GM23248 (cell line): ENCODE measurements around the gene TES. TPM values are rescaled to one million over a fixed set of nuclear protein-coding genes. Genes with fewer than 3 reads are reported as not detected.
A peak's percentile ranks its signal among the peaks of the same experiment; 100 is the strongest.

Experiments
- DNase-seq: peaks from one replicate; pipeline ENCODE4 v3.0.0-alpha.2; 2015
- H2AFZ ChIP-seq: fragments of 200-600 bp; sonication (generic); 2 replicates; pipeline ENCODE4 v1.6.1; 2016; ENCODE audit warnings: antibody characterized with exemption
- H3F3A ChIP-seq: fragments of 200-600 bp; sonication (generic); 2 replicates; pipeline ENCODE4 v1.6.1; 2016; ENCODE audit warnings: mild to moderate bottlenecking, antibody characterized with exemption, mixed run types; ENCODE audit not compliant: insufficient read depth
- H3K27ac ChIP-seq: fragments of 200-600 bp; sonication (generic); 2 replicates; pipeline ENCODE4 v1.5.1; 2016; ENCODE audit warnings: mild to moderate bottlenecking
- H3K27me3 ChIP-seq: fragments of 200-600 bp; sonication (generic); replicated peaks from 2 replicates; pipeline ENCODE4 v1.6.1; 2016; ENCODE audit warnings: mild to moderate bottlenecking; ENCODE audit not compliant: insufficient read depth
- H3K36me3 ChIP-seq: fragments of 200-600 bp; sonication (generic); 2 replicates; pipeline ENCODE4 v1.6.1; 2016; ENCODE audit warnings: low read depth, mild to moderate bottlenecking
- H3K4me1 ChIP-seq: fragments of 200-600 bp; sonication (generic); 2 replicates; pipeline ENCODE4 v1.6.1; 2016; ENCODE audit warnings: mild to moderate bottlenecking; ENCODE audit not compliant: insufficient read depth
- H3K4me2 ChIP-seq: fragments of 200-600 bp; sonication (generic); one replicate; pipeline ENCODE4 v1.6.1; 2016; ENCODE audit warnings: mild to moderate bottlenecking; ENCODE audit not compliant: unreplicated experiment
- H3K4me3 ChIP-seq: fragments of 200-600 bp; sonication (generic); 2 replicates; pipeline ENCODE4 v1.5.1; 2016; ENCODE audit warnings: mild to moderate bottlenecking
- H3K79me2 ChIP-seq: fragments of 200-600 bp; sonication (generic); 2 replicates; pipeline ENCODE4 v1.6.1; 2016; ENCODE audit warnings: mild to moderate bottlenecking; ENCODE audit not compliant: insufficient read depth
- H3K9ac ChIP-seq: fragments of 200-600 bp; sonication (generic); 2 replicates; pipeline ENCODE4 v1.6.1; 2016; ENCODE audit warnings: mild to moderate bottlenecking
- H3K9me2 ChIP-seq: fragments of 200-600 bp; sonication (generic); 2 replicates; pipeline ENCODE4 v1.6.1; 2016; ENCODE audit warnings: mixed run types, mild to moderate bottlenecking, moderate library complexity; ENCODE audit not compliant: insufficient read depth
- H3K9me3 ChIP-seq: fragments of 200-600 bp; sonication (generic); one replicate; pipeline ENCODE4 v1.6.1; 2017; ENCODE audit warnings: low read depth
- H4K20me1 ChIP-seq: fragments of 200-600 bp; sonication (generic); 2 replicates; pipeline ENCODE4 v1.6.0; 2016; ENCODE audit not compliant: insufficient read depth
- EZH2 ChIP-seq: fragments of 200-600 bp; sonication (generic); IDR thresholded peaks from 2 replicates; pipeline ENCODE4 v1.6.1; 2018; ENCODE audit warnings: antibody characterized with exemption, mild to moderate bottlenecking; ENCODE audit not compliant: insufficient read depth, poor library complexity, severe bottlenecking
- EZH2phosphoT487 ChIP-seq: fragments of 200-600 bp; sonication (generic); IDR thresholded peaks from 2 replicates; pipeline ENCODE4 v1.6.1; 2018; ENCODE audit warnings: antibody characterized with exemption, moderate library complexity, mild to moderate bottlenecking, low read depth; ENCODE audit not compliant: insufficient read depth
- WGBS, 2 experiments: methylation state at CpG; one replicate each; pipeline ENCODE4 v1.1.6; 2015 to 2017; ENCODE audit warnings: low lambda C conversion rate in 2 of 2, low coverage in 1 of 2; ENCODE audit errors: missing lambda C conversion rate in 2 of 2; 5-methylcytosine and 5-hydroxymethylcytosine counted together
- in situ Hi-C: fragments of 300-500 bp; cut with MboI; formaldehyde crosslinking; loops from 2 replicates; pipeline ENCODE4 v1.15.0; 2020
- polyA plus RNA-seq: library from polyadenylated mRNA; unstranded; fragments of >200 nt; fragmentation: Nextera tagmentation; extraction: Ambion mirVana; gene quantifications from 2 replicates; pipeline ENCODE4 v1.2.1, GENCODE V29; 2016
- total RNA-seq: library from RNA; depleted of rRNA; stranded (reverse); fragments of >200 nt; shearing (Covaris generic); gene quantifications from 2 replicates; pipeline ENCODE4 v1.2.3, GENCODE V29; 2014; rRNA removed

The TES gene, protein sequence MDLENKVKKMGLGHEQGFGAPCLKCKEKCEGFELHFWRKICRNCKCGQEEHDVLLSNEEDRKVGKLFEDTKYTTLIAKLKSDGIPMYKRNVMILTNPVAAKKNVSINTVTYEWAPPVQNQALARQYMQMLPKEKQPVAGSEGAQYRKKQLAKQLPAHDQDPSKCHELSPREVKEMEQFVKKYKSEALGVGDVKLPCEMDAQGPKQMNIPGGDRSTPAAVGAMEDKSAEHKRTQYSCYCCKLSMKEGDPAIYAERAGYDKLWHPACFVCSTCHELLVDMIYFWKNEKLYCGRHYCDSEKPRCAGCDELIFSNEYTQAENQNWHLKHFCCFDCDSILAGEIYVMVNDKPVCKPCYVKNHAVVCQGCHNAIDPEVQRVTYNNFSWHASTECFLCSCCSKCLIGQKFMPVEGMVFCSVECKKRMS
- 32.6 and 41.5 TPM in 2 replicates for total RNA-seq
- polyA plus RNA-seq: 32.5 and 32.9 TPM in 2 replicates

DNA sequence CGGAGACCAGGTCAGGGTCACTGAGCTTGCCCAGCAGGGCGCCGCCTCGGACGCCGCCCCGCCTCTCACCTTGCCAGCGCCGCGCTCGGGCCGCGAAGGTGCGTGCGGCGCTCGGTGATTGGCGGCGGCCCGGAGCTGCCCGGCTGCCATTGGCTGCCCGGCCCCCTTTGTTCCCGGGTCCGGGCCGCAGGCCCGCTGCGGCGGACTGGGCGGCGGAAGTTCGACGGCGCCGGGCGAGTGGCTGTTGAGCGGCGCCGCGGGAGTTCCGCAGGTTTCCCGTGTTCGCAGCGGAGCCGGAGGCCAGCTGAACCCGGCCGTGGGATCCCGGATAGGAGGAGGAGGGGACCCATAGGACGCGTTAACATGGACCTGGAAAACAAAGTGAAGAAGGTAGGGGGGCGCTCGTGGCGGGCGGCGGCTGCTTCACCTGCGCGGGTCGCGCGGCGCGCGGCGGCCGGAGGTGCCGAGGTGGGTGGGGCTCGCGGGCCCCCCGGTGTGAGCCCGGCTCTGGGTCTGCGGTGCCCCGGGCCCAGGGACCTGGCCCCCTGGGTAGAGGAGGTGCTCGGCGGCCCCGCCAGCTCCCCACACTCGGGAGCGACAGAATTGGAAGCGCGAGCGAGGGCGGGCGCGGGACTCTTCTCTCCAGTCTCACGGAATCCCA, at the start of gene TES:
Gene TES, plus strand, starts transcription at position 195 of the 661 bp plus-strand sequence. Its CDS starts 169 bp downstream, at position 364.
- Histone ChIP-seq H3K9me3 (no peaks in the 10 kb centered on the region), H3K9ac (peak within 1 kb of the TSS; percentile 91), H3K36me3 (no peaks in the 10 kb centered on the region), H4K20me1 (no peaks in the 10 kb centered on the region), H3K27ac (peak within 1 kb of the TSS; percentile 97), H3K4me3 (peak within 1 kb of the TSS; percentile 91), H3K27me3 (no peaks in the 10 kb centered on the region), H2AFZ (peak within 1 kb of the TSS; percentile 83), H3K4me2 (peak within 1 kb of the TSS; percentile 99), H3K79me2 (peaks cover 14% of the 10 kb centered on the region), H3F3A (peaks cover 45% of the 10 kb centered on the region), H3K9me2 (no peaks in the 10 kb centered on the region), H3K4me1 (peaks cover 38% of the 10 kb centered on the region)
- peak; percentile 46 for DNase-seq
- TF ChIP-seq EZH2phosphoT487: no peak
- TF ChIP-seq EZH2: no peak
- in situ Hi-C loops: no loop called here
- WGBS, 2 experiments: 7 to 15% methylated on average over 67 to 77 of the region's 83 CpGs

- TF ChIP-seq EZH2 (no peak), EZH2phosphoT487 (no peak)
- Histone ChIP-seq H3K27me3 (no peaks in the 10 kb centered on the region), H3K9ac (no peak overlapping the region), H3K4me3 (no peak overlapping the region), H4K20me1 (no peaks in the 10 kb centered on the region), H3K36me3 (no peaks in the 10 kb centered on the region), H3K27ac (no peak overlapping the region), H3K9me3 (no peaks in the 10 kb centered on the region), H3K79me2 (no peaks in the 10 kb centered on the region), H3K4me2 (no peak overlapping the region), H3F3A (no peaks in the 10 kb centered on the region), H3K9me2 (no peaks in the 10 kb centered on the region), H2AFZ (no peak overlapping the region), H3K4me1 (no peaks in the 10 kb centered on the region; the same call in 1 of the 2 replicates)
- in situ Hi-C loops: no loop called here
- no peak for DNase-seq
Observed at GRCh38 chr7:116161728-116162127, 48.6 kb upstream of the TES start.

- Histone ChIP-seq H3K9me3 (no peaks in the 10 kb centered on the region), H3K9ac (no peak overlapping the region), H3F3A (no peaks in the 10 kb centered on the region), H3K27me3 (no peaks in the 10 kb centered on the region), H3K4me2 (no peak overlapping the region), H3K36me3 (no peaks in the 10 kb centered on the region), H3K9me2 (no peaks in the 10 kb centered on the region), H3K79me2 (no peaks in the 10 kb centered on the region), H3K27ac (no peak overlapping the region), H2AFZ (no peak overlapping the region), H4K20me1 (no peaks in the 10 kb centered on the region), H3K4me1 (no peaks in the 10 kb centered on the region; the same call in 1 of the 2 replicates), H3K4me3 (no peak overlapping the region)
- DNase-seq: no peak
- TF ChIP-seq EZH2phosphoT487: no peak
- TF ChIP-seq EZH2: no peak
- in situ Hi-C loops: no loop called here
Observed at GRCh38 chr7:116162254-116162653, 48.1 kb upstream of the TES start.

DNA sequence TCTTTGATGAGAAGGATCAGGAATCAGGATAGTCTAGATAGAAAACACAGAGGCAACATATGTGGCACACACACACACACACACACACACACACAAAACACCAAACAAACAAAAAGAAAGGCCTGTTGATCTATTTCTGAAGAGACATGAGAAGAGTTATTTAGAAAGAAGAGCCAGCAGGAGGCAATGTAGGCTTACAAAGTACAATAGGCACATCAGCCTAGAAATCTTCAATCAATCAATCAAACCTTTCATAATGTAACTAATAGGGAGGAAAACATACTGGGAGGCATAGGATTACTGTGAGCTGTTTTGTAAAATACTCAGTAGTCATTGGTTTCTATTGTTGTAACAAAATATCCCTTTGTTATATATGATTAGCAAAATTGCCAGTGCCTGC, 47.3 kb upstream of the TES start:
- Histone ChIP-seq H3K9ac (no peak overlapping the region), H3K9me3 (no peaks in the 10 kb centered on the region), H3K4me1 (peaks cover 2% of the 10 kb centered on the region), H3K4me2 (no peak overlapping the region), H3K27ac (no peak overlapping the region), H3K79me2 (no peaks in the 10 kb centered on the region), H3F3A (0 out of 2 replicates have a peak, but pooled peaks cover 4% of the 10 kb centered on the region), H3K36me3 (no peaks in the 10 kb centered on the region), H3K27me3 (no peaks in the 10 kb centered on the region), H4K20me1 (no peaks in the 10 kb centered on the region), H3K9me2 (no peaks in the 10 kb centered on the region), H2AFZ (no peak overlapping the region), H3K4me3 (no peak overlapping the region)
- peak; percentile 20 for DNase-seq
- no peak for TF ChIP-seq EZH2
- no peak for TF ChIP-seq EZH2phosphoT487
- in situ Hi-C loops: no loop called here
